Fibroblast of pulmonary artery (primary cell): ENCODE results near the gene STEAP1B.

Source experiments
- DNase-seq: peaks from one replicate; pipeline ENCODE4 v3.0.0-alpha.2; 2010; ENCODE audit warnings: low read depth
- H3K4me3 ChIP-seq: replicated peaks from 2 replicates; pipeline ENCODE4 v1.5.1; 2011; ENCODE audit warnings: low read depth, mild to moderate bottlenecking, control low read depth, low read length, moderate library complexity
- TF ChIP-seq, protein P1 (sequence below): IDR thresholded peaks from 2 replicates; pipeline ENCODE4 v1.5.1; 2011; ENCODE audit warnings: mild to moderate bottlenecking, control low read depth, low read length, inconsistent platforms; ENCODE audit errors: missing control alignments

Gene STEAP1B

DNA sequence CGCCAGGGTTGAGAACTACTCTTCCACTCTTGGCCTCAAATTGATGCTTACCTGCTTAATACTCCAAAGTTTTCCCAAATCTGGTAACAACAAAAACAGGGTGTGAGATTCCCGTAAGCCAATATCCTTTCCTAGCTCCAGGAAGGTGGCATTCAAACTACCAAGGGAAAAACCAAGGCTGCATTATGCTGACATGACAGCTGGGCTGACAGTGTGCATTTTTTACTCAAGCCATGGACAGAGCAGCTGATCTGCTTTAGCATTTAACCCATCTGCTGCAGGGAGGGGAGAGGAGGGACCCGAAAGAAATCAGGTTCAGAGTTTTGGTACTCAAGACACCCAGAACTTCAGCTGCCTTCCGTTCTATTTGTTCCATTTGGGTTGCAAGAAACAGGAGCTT lies 93.3 kb downstream of the STEAP1B start:
- DNase-seq: no peak
- no peak overlapping the region for H3K4me3 ChIP-seq
- TF ChIP-seq, protein P1, sequence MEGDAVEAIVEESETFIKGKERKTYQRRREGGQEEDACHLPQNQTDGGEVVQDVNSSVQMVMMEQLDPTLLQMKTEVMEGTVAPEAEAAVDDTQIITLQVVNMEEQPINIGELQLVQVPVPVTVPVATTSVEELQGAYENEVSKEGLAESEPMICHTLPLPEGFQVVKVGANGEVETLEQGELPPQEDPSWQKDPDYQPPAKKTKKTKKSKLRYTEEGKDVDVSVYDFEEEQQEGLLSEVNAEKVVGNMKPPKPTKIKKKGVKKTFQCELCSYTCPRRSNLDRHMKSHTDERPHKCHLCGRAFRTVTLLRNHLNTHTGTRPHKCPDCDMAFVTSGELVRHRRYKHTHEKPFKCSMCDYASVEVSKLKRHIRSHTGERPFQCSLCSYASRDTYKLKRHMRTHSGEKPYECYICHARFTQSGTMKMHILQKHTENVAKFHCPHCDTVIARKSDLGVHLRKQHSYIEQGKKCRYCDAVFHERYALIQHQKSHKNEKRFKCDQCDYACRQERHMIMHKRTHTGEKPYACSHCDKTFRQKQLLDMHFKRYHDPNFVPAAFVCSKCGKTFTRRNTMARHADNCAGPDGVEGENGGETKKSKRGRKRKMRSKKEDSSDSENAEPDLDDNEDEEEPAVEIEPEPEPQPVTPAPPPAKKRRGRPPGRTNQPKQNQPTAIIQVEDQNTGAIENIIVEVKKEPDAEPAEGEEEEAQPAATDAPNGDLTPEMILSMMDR: no peak

DNA sequence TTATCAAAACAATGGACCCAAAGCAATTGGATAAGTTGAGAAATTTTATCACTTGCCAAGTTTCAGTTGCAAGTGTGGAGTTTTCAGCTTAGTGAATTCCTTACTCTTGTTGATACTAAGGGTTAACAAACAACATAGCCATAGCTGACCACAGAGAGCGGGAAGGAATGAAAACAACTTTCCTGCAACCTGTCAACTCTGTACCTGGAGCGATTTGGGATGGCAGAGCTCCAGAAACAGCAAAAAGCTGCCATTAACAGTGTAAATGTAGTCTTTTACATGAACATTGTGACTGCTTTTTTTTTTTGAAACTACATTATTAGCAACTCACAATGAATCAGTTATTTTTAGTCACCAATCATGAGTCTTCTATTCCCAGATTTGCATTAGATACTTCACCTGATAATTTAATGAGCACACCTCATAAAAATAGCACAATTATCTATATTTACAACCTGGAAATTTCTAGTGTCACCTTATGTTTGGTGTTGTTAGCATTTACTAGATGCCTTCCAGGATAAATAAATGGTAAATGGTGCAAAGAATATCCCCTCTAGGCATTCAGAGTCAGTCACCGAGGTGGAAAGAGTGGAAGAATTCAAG lies 95.5 kb downstream of the STEAP1B start:
- TF ChIP-seq, protein P1: no peak
- H3K4me3 ChIP-seq: no peak overlapping the region
- DNase-seq: no peak

DNA sequence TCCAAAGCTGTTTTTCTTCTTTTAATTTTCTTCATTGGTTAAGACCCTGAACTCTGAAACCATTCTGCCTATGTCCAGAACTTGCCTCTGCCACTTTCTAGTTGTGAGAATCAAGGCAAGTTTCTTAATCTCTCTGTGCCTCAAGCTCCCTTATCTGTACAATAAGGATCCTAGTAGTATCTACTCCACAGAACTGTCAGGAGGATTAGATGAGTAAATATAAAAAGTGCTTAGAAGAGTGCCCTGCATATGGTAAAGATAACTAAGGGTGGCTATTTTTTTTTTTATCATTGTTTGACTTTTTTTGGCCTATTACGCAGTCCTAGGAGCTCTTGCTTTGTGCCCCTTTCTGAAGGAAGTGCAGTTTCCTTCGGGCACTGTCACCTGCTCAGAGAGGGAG lies 96.6 kb downstream of the STEAP1B start:
- no peak for DNase-seq
- TF ChIP-seq, protein P1: no peak
- no peak overlapping the region for H3K4me3 ChIP-seq

- no peak for DNase-seq
- TF ChIP-seq, protein P1: no peak
Observed at GRCh38 chr7:22402250-22402649, 97.7 kb downstream of the STEAP1B start.

DNA sequence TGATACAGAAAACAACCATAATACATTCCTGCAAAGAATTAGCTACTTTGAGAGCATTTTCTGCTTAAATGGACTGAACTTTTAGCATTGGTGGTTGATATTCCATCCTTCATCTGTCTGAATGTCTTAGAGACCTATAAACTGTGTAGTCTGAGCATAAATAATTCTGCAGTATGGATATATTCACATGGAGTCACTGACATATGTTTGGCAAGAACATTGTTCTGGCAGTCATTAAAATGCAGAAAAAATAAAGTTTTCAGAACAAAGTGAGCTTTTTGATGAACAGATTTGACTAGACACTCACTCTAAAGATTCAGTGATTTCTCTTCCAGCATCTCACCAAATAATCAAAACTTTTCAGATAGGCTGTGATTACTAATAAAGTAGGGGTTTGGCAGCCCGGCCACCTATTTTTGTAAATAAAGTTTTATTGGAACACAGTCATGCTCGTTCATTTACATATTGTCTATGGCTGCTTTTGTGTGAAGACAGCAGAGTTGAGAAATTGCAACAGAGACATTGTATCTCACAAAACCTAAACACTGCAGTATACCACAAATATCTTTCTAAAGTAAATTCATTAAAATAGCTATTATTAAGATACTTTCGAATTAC lies 98.9 kb downstream of the STEAP1B start:
- no peak overlapping the region for H3K4me3 ChIP-seq
- DNase-seq: no peak
- TF ChIP-seq, protein P1: no peak

More at GRCh38 chr7:22402250-22402649, 97.7 kb downstream of the STEAP1B start:
- H3K4me3 ChIP-seq: no peak overlapping the region

DNA sequence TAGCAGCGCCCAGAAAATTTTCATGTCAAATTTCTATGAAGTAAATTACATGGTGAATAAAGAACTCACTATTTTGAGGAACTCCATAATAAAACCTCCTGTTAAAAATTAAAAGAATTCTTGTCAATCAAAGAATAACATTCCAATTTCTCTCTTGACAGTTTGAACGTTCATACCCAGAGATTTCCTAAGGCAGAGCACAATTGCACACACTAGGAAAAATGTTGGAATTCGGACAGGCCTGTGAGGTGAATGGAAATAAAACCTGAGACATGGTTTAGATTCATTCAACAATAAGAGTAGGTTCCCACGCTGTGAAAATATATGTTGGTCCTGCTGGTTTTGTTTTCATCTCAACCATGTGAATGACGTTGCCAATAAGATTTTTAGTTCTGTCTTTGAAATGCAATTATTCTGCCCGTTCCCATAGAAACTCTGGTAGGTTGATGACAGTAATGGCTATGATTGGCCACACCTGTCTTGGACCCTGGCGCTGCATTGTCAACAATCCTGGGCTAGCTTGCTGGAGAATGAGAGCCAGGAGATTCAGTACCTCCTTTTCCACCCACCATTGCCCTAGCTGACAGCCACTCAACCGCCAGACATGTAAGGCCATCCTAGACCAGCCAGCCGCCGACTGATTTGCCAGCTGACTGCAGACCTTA lies 99.7 kb downstream of the STEAP1B start:
- TF ChIP-seq, protein P1: no peak
- H3K4me3 ChIP-seq: no peak overlapping the region
- DNase-seq: no peak

DNA sequence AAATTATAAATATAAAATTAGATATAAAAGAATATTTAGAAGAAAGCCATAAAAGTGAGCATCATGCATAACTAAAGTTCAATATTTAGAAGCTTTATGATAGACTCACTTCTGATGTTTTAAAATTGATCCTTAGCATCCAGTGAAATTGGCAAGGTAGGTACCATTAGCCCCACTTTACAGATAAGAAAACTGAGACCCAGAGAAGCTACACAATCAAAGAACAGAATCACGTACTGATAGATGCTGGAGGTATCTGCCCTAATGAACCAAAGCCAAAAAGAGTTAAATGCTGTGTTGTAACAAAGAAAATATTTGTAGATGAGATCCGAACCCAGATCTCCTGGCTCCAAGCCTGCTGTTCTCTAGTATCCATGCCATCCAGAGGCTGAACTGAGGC lies 100.4 kb downstream of the STEAP1B start:
- no peak for DNase-seq
- H3K4me3 ChIP-seq: no peak overlapping the region
- TF ChIP-seq, protein P1: no peak
